ENCODE measurements around the gene RFX3.

DNA sequence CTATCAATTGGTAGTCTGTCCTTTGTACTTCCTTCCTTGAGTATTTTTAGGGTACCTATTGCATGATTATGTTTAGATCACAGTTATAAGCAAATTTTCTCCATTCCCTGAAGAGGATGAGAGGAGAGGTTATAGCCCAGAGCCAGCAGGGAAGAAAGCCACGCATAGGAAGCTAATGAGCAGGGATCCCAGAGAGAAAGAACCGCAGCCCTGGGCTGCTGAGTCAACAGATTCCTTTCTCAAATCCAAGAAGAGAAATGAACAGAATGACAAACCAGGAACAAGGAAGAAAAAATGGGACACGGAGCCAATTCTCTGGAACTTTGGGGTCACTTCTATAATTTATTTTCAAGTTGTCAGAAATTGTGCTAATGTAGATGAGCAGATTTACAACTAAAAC, 284.5 kb downstream of the RFX3 start:
- TF ChIP-seq, protein P1, sequence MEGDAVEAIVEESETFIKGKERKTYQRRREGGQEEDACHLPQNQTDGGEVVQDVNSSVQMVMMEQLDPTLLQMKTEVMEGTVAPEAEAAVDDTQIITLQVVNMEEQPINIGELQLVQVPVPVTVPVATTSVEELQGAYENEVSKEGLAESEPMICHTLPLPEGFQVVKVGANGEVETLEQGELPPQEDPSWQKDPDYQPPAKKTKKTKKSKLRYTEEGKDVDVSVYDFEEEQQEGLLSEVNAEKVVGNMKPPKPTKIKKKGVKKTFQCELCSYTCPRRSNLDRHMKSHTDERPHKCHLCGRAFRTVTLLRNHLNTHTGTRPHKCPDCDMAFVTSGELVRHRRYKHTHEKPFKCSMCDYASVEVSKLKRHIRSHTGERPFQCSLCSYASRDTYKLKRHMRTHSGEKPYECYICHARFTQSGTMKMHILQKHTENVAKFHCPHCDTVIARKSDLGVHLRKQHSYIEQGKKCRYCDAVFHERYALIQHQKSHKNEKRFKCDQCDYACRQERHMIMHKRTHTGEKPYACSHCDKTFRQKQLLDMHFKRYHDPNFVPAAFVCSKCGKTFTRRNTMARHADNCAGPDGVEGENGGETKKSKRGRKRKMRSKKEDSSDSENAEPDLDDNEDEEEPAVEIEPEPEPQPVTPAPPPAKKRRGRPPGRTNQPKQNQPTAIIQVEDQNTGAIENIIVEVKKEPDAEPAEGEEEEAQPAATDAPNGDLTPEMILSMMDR (IDR thresholded peaks at IDR 0.05): no peak
- TF ChIP-seq POLR2A (IDR thresholded peaks at IDR 0.05): no peak

All from lower leg skin (tissue), 3 donors.